ENCODE measurements around the gene HINFP.

HINFP gene

DNA sequence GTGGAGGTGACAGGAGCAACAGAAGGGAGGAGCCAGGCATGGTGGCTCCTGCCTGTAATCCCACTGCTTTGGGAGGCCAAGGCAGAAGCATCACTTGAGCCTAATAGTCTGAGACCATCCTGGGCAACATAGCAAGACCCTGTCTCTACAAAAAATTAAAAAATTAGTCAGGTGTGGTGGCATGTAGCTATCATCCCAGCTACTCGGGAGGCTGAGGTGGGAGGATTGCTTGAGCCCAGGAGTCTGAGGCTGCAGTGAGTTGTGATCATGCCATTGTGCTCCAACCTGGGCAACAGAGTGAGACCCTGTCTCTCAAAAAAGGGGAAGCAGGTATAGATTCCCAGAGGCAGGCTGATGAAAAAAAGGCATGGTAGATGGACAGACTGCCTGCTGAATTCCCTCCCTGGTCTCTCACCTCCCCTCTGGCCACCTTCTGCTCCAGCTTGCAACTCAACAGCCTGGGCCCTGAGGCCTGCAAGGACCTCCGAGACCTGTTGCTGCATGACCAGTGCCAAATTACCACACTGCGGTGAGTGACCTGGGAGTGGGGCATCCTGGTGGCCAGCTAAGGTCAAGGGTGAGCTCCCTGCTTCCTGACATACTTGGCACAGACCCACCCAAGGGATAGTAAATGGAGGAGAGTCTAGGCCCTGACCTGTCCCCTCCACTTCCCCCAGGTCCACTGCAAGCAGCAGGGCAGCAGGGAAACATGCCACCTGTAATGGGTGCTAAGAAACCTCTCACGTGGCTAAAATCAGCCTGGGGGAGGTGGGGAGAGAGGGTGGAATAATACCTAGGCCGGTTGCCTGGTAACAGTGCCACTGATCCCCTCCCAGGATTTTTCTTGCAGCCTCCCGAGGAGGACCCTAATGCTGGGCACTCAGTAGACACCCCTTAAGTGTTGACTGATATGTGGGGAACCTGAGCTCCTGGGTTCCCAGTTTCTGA is 59.6 kb downstream of the HINFP start:
- TF ChIP-seq CTCF (IDR thresholded peaks at IDR 0.05) = no peak

DNA sequence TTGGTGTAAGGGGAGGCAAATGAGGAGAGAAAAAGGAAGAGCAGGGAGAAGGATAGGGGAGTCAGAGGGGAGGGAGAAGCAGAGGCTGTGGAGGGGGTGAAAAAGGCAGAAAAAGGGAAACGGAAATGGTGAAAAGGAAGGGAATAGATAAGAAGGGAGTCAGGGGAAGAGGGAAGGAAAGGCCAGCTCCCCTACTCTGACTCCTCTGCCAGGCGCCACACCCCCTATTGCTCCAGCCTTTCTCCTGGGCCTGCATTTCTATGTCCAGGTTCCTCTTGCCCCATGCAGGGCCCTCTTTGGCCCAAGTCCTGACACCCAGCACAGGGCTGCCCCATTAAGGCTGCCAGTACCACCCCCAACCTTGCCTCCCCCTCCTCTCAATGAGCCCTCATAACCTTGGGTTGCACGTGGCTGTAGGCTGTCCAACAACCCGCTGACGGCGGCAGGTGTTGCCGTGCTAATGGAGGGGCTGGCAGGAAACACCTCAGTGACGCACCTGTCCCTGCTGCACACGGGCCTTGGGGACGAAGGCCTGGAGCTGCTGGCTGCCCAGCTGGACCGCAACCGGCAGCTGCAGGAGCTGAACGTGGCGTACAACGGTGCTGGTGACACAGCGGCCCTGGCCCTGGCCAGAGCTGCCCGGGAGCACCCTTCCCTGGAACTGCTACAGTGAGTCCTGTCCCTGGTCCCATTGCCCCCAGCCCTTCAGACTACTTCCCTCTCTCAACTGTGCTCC is 60.5 kb downstream of the HINFP start:
- no peak for TF ChIP-seq CTCF (IDR thresholded peaks at IDR 0.05)
